Mesenteric fat pad (tissue), 1 donor: ENCODE data around the gene KRTAP10-7. TPM values are rescaled to one million over a fixed set of nuclear protein-coding genes. Genes with fewer than 3 reads are reported as not detected.
"Not testable (repeated sequence)": the region's sequence is repeated elsewhere in the genome, so short reads cannot be mapped to it uniquely, and the experiment has no call there.

Experiments
- DNase-seq: peaks from one replicate; pipeline ENCODE4 v3.0.0-alpha.2; 2020; ENCODE audit warnings: low spot score
- total RNA-seq: library from RNA; stranded (reverse); fragmentation: NEBNext Ultra II Directional; extraction: Animal tissue kit (Norgen Biotek cat#: 25700); gene quantifications from one replicate; pipeline ENCODE4 v1.2.1, GENCODE V29; 2021
- donor health status: DM: yes; HTN: yes; CAD: no.

KRTAP10-7 gene
- total RNA-seq, 1 donor from 2014 or later: not detected

DNA sequence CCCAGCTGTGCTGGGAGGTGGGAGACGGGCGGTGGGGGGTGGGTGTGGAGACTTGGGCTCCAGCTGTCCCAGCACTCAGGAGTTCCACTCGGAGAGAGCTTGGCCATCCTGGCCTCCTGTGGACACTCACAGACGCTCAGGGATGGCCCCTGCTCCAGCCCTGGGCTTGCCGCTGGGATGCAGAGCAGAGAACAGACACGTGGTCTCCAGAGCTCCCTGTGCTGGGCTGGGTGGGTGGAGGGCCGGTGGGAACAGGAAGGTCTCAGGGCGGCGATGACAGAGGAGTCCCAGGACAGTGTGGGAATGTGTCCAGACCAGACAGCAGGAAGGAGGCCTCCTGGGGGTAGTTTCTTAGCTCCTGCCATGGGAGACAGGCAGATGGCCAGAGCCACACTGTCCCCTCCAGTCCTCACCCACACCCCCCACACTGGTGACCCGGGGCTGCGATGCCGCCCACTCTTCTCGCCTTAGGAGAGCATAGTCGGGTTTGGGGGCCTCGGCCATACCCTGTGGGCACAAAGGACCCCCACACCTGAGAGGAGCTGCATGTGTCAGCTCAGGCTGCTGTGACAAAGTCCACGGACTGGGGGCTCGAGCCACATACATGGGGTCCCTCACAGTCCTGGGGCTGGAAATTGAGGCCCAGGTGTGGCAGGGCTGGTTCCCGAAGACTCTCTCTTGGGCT is 28.5 kb downstream of the KRTAP10-7 start:
- no peak for DNase-seq

GRCh38 chr21:44630440-44630839 is 30.0 kb downstream of the KRTAP10-7 start:
- no peak for DNase-seq

DNA sequence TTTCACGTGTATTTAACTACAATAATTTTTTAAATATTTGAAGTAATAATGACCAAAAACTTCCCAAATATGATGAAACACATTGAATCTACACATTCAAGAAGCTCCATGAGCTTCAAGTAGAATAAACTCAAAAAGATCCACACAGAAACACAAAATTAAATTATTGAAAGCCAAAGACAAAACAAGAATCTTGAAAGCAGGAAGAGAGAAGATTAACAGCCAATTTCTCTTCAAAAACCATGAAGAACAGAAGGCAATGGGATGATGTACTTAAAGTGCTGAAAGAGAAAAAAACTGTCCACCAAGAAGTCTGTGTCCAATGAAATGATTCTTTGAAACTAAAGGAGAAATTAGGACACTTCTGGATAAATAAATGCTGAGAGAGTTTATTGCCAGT is 31.7 kb downstream of the KRTAP10-7 start:
- DNase-seq: no peak

GRCh38 chr21:44636209-44637017 is 36.0 kb downstream of the KRTAP10-7 start:
- no peak for DNase-seq

DNA sequence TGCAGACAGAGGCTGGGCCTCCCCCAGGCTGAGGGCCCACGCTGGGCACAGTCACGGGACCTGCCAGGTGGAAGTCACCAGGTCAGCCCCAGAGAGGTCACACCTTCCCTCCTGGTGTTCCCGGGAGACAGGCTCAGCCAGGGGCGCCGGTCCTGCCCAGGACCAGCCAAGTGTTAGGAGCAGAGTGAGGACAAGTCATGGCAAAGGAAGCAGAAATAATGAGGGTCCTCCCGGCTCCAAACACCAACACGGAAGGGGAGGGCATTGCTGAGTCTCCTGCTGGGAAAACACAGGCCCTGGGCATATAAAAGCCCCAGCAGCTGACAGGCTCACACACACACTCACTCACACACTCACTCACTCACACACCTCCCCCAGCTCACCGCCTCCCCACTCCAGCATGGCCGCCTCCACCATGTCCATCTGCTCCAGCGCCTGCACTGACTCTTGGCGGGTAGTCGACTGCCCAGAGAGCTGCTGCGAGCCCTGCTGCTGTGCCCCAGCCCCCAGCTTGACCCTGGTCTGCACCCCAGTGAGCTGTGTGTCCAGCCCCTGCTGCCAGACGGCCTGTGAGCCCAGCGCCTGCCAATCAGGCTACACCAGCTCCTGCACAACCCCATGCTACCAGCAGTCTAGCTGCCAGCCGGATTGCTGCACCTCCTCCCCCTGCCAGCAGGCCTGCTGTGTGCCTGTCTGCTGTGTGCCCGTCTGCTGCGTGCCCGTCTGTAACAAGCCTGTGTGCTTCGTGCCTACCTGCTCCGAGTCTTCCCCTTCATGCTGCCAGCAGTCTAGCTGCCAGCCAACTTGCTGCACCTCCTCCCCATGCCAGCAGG is 36.8 kb downstream of the KRTAP10-7 start, which contains the start of gene KRTAP10-10:
Gene KRTAP10-10 (plus strand): TSS at position 339 of the 833 bp plus-strand sequence. CDS start 62 bp downstream, at position 401.
- DNase-seq: no peak

- not testable (repeated sequence) for DNase-seq
Measured at GRCh38 chr21:44637851-44638348, 37.5 kb downstream of the KRTAP10-7 start.

GRCh38 chr21:44638506-44639330 is 38.3 kb downstream of the KRTAP10-7 start:
- not testable (repeated sequence) for DNase-seq

GRCh38 chr21:44639331-44639655 is 38.9 kb downstream of the KRTAP10-7 start:
- DNase-seq: no peak

DNA sequence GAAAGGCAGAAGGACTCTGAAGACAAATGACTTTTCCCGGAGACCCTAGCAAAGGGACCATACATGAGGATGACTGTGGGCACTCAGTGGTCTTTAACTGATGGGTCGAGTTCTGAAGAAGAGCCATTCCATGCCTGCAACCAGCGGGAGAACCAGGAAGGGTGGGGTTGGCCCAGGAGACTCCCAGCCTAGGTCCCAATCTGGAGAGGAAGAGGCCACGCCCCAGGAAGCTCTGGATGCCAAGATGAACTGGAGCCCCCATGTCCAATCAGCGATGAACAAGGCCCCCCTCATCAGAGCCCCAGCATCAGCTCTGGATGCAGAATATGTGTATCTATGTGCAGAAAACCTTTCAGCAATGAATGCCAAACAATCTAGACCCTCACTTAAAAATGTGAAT is 40.4 kb downstream of the KRTAP10-7 start:
- DNase-seq: no peak

DNA sequence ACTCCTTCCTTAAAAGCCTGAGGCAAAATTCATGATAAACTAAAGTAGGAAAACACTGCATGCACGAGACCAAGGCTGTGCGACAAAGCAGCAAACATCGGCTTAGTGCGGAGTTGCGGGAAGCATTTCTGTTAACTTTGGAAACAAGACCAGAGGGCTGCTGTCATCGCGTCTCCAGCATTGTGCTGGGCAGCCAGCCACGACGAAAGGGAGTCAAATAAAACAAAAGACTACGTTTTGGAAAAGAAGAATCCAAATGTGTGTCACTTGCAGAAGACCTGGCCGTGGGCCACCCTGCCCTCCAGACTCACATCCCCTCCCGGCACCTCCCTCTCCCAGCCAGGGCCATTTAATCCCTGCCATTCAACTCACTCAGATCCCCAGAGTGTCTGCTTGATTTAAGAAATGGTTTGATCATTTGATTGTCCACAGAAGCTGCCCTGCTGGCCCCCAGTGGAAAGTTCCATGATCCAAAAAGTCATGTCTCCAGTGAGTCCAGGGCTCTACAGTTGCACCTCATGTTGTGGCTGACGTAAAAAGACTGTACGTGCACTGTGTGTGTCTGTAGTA is 43.4 kb downstream of the KRTAP10-7 start:
- DNase-seq: no peak

- no peak for DNase-seq
Measured at GRCh38 chr21:44644878-44645277, 44.5 kb downstream of the KRTAP10-7 start.

DNA sequence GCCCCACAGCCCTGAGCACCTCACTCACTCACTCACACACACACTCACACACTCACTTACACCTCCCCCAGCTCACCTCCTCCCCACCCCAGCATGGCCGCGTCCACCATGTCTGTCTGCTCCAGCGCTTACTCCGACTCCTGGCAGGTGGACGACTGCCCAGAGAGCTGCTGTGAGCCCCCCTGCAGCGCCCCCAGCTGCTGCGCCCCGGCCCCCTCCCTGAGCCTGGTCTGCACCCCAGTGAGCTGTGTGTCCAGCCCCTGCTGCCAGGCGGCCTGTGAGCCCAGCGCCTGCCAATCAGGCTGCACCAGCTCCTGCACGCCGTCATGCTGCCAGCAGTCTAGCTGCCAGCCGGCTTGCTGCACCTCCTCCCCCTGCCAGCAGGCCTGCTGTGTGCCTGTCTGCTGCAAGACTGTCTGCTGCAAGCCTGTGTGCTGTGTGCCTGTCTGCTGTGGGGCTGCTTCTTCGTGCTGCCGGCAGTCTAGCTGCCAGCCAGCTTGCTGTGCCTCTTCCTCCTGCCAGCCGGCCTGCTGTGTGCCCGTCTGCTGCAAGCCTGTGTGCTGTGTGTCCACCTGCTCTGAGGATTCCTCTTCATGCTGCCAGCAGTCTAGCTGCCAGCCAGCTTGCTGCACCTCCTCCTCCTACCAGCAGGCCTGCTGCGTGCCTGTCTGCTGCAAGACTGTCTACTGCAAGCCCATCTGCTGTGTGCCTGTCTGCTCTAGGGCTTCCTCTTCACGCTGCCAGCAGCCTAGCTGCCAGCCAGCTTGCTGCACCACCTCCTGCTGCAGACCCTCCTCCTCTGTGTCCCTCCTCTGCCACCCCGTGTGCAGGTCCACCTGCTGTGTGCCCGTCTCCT is 46.2 kb downstream of the KRTAP10-7 start, which contains the start of gene KRTAP10-11:
Gene KRTAP10-11 (plus strand): TSS at position 49 of the 856 bp plus-strand sequence. CDS start 45 bp downstream, at position 94.
- not testable (repeated sequence) for DNase-seq

GRCh38 chr21:44647222-44647552 is 46.8 kb downstream of the KRTAP10-7 start:
- no peak for DNase-seq

GRCh38 chr21:44648557-44649311 is 48.3 kb downstream of the KRTAP10-7 start:
- DNase-seq: no peak

GRCh38 chr21:44649521-44650100 is 49.2 kb downstream of the KRTAP10-7 start:
- DNase-seq: no peak

GRCh38 chr21:44650265-44650972 is 50.0 kb downstream of the KRTAP10-7 start:
- no peak for DNase-seq

- DNase-seq: no peak
Measured at GRCh38 chr21:44650973-44651675, 50.7 kb downstream of the KRTAP10-7 start.
